Trophoblast cell (in vitro differentiated cells and primary cell): ENCODE results near the gene INPP5J.
A peak's percentile ranks its signal among the peaks of the same experiment; 100 is the strongest.

Source experiments
- DNase-seq, 2 donors: peaks; one replicate each; pipeline ENCODE4 v3.0.0-alpha.2; 2016
- H2AFZ ChIP-seq: 2 replicates; pipeline ENCODE4 v1.6.1; 2013; ENCODE audit warnings: low read length, moderate library complexity, mild to moderate bottlenecking; ENCODE audit not compliant: insufficient read depth, poor library complexity
- H2AK5ac ChIP-seq: 2 replicates; pipeline ENCODE4 v1.6.1; 2013; ENCODE audit warnings: mild to moderate bottlenecking, low read length
- H2BK120ac ChIP-seq: 2 replicates; pipeline ENCODE4 v1.6.1; 2013; ENCODE audit warnings: low read length, mild to moderate bottlenecking, moderate library complexity; ENCODE audit not compliant: insufficient read depth, poor library complexity
- H2BK12ac ChIP-seq: 2 replicates; pipeline ENCODE4 v1.6.1; 2013; ENCODE audit warnings: mild to moderate bottlenecking, low read length, moderate library complexity
- H2BK5ac ChIP-seq: 2 replicates; pipeline ENCODE4 v1.6.1; 2013; ENCODE audit warnings: low read length, low read depth, moderate library complexity, mild to moderate bottlenecking; ENCODE audit not compliant: poor library complexity
- H3K14ac ChIP-seq: 2 replicates; pipeline ENCODE4 v1.6.1; 2013; ENCODE audit warnings: mild to moderate bottlenecking, low read length
- H3K18ac ChIP-seq: 2 replicates; pipeline ENCODE4 v1.6.1; 2013; ENCODE audit warnings: mild to moderate bottlenecking, low read length
- H3K23ac ChIP-seq: 2 replicates; pipeline ENCODE4 v1.6.1; 2013; ENCODE audit warnings: low read length
- H3K27ac ChIP-seq: 2 replicates; pipeline ENCODE4 v1.5.1; 2013; ENCODE audit warnings: low read depth, mild to moderate bottlenecking, inconsistent platforms, low read length, moderate library complexity
- H3K27me3 ChIP-seq: 2 replicates; pipeline ENCODE4 v1.6.1; 2013; ENCODE audit warnings: inconsistent platforms, mild to moderate bottlenecking, low read length, moderate library complexity; ENCODE audit not compliant: insufficient read depth
- H3K36me3 ChIP-seq, 2 experiments: 1 replicate in 1 of 2; 2 replicates in 1 of 2; pipeline ENCODE4 v1.6.1; 2013; ENCODE audit warnings: low read length in 2 of 2, mild to moderate bottlenecking in 2 of 2, moderate library complexity in 1 of 2; ENCODE audit not compliant: insufficient read depth in 2 of 2, control insufficient read depth in 1 of 2
- H3K4ac ChIP-seq: 2 replicates; pipeline ENCODE4 v1.6.1; 2013; ENCODE audit warnings: low read depth, mild to moderate bottlenecking, low read length, moderate library complexity
- H3K4me1 ChIP-seq, 2 experiments: 1 replicate in 1 of 2; 2 replicates in 1 of 2; pipeline ENCODE4 v1.6.1; 2013; ENCODE audit warnings: low read length in 2 of 2, mild to moderate bottlenecking in 2 of 2, moderate library complexity in 1 of 2; ENCODE audit not compliant: insufficient read depth in 2 of 2, control insufficient read depth in 1 of 2
- H3K4me2 ChIP-seq: 2 replicates; pipeline ENCODE4 v1.6.1; 2013; ENCODE audit warnings: inconsistent platforms, mild to moderate bottlenecking, low read length, moderate library complexity
- H3K4me3 ChIP-seq: 2 replicates; pipeline ENCODE4 v1.5.1; 2013; ENCODE audit warnings: mild to moderate bottlenecking, low read depth, low read length, inconsistent platforms
- H3K79me1 ChIP-seq: one replicate; pipeline ENCODE4 v1.6.1; 2013; ENCODE audit warnings: low read length
- H3K79me2 ChIP-seq: 2 replicates; pipeline ENCODE4 v1.6.1; 2013; ENCODE audit warnings: low read length, mild to moderate bottlenecking; ENCODE audit not compliant: control insufficient read depth, insufficient read depth, poor library complexity
- H3K9ac ChIP-seq: 2 replicates; pipeline ENCODE4 v1.6.1; 2013; ENCODE audit warnings: mild to moderate bottlenecking, low read length
- H3K9me3 ChIP-seq: 2 replicates; pipeline ENCODE4 v1.6.1; 2013; ENCODE audit warnings: low read depth, mild to moderate bottlenecking, control low read depth, inconsistent platforms, low read length; ENCODE audit not compliant: insufficient read depth
- H4K12ac ChIP-seq: 2 replicates; pipeline ENCODE4 v1.6.1; 2013; ENCODE audit warnings: low read depth, mild to moderate bottlenecking, low read length, moderate library complexity
- H4K8ac ChIP-seq: 2 replicates; pipeline ENCODE4 v1.6.1; 2013; ENCODE audit warnings: low read depth, mild to moderate bottlenecking, low read length, moderate library complexity
- H4K91ac ChIP-seq: one replicate; pipeline ENCODE4 v1.6.1; 2013; ENCODE audit warnings: low read depth, mild to moderate bottlenecking, low read length, moderate library complexity
- WGBS: extraction: QIAGEN DNeasy Blood & Tissue Kit; methylation state at CpG from one replicate; pipeline ENCODE4 v1.1.7; 2013; ENCODE audit warnings: missing lambda C conversion rate; ENCODE audit not compliant: insufficient read length, insufficient coverage; ENCODE audit errors: extremely low coverage; 5-methylcytosine and 5-hydroxymethylcytosine counted together

Gene INPP5J

DNA sequence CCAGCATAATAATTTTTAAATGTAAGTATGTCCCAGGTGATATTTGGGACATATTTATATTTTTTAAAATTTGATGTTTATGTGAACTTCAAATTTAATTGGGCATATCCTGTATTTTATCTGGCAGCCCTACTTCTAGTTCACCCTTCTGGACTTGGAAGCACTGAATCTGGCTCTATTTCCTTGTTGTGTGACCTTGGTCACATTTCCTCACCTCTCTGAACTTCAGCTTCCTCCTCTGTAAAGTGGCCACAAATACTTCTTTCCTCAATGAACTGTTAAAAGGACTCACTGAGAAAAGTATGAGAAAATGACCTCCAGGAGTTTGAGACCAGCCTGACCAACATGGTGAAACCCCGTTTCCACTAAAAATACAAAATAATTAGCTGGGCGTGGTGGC lies 29.1 kb downstream of the INPP5J start:
- Histone ChIP-seq H3K9ac (no peak overlapping the region), H2BK5ac (no peak overlapping the region), H3K14ac (no peak overlapping the region), H3K4me1 (peaks cover 5 to 13% of the 10 kb centered on the region in 2 experiments), H2BK12ac (no peak overlapping the region), H3K36me3 (no peaks in the 10 kb centered on the region), H4K91ac (no peak overlapping the region), H3K4ac (no peak overlapping the region), H2AK5ac (no peak overlapping the region), H3K4me2 (no peak overlapping the region), H3K27me3 (no peaks in the 10 kb centered on the region), H4K8ac (no peak overlapping the region), H2AFZ (no peak overlapping the region), H3K27ac (no peak overlapping the region), H2BK120ac (no peak overlapping the region), H3K79me1 (peaks cover 3% of the 10 kb centered on the region), H3K79me2 (no peaks in the 10 kb centered on the region), H3K9me3 (no peaks in the 10 kb centered on the region), H3K23ac (no peak overlapping the region), H3K18ac (no peak overlapping the region), H4K12ac (no peak overlapping the region), H3K4me3 (no peak overlapping the region)
- WGBS, result no CpG with 5 or more reads among the region's 2 CpGs
- no peak for DNase-seq

GRCh38 chr22:31153357-31153756 lies 30.6 kb downstream of the INPP5J start:
- Histone ChIP-seq H3K14ac (no peak overlapping the region), H3K79me2 (no peaks in the 10 kb centered on the region), H3K9ac (no peak overlapping the region), H3K4me3 (no peak overlapping the region), H2AFZ (no peak overlapping the region), H2BK120ac (no peak overlapping the region), H4K8ac (no peak overlapping the region), H3K4me2 (no peak overlapping the region), H3K4me1 (peaks cover 5 to 13% of the 10 kb centered on the region in 2 experiments), H3K27me3 (no peaks in the 10 kb centered on the region), H3K18ac (no peak overlapping the region), H3K36me3 (no peaks in the 10 kb centered on the region), H3K79me1 (peaks cover 3% of the 10 kb centered on the region), H4K12ac (no peak overlapping the region), H3K9me3 (no peaks in the 10 kb centered on the region), H3K4ac (no peak overlapping the region), H4K91ac (peak overlapping the region; percentile 34), H3K27ac (no peak overlapping the region), H2BK5ac (no peak overlapping the region), H2AK5ac (peak overlapping the region; percentile 53), H3K23ac (no peak overlapping the region), H2BK12ac (peak overlapping the region; percentile 79)
- DNase-seq, result no peak
- no CpG with 5 or more reads among the region's 3 CpGs for WGBS

GRCh38 chr22:31154975-31155374 lies 32.2 kb downstream of the INPP5J start:
- no peak for DNase-seq
- no peak overlapping the region for H4K8ac ChIP-seq
- H2AK5ac ChIP-seq, result no peak overlapping the region
- H2BK12ac ChIP-seq, result no peak overlapping the region
- H3K36me3 ChIP-seq, result no peaks in the 10 kb centered on the region
- no peak overlapping the region for H3K4ac ChIP-seq
- H3K27ac ChIP-seq, result no peak overlapping the region
- no CpG with 5 or more reads among the region's 1 CpG for WGBS
- no peaks in the 10 kb centered on the region for H3K79me2 ChIP-seq
- no peak overlapping the region for H2AFZ ChIP-seq
- no peak overlapping the region for H3K4me3 ChIP-seq
- H4K91ac ChIP-seq, result no peak overlapping the region
- no peak overlapping the region for H3K9ac ChIP-seq
- no peak overlapping the region for H2BK5ac ChIP-seq
- no peaks in the 10 kb centered on the region for H3K27me3 ChIP-seq
- no peak overlapping the region for H4K12ac ChIP-seq
- H2BK120ac ChIP-seq, result no peak overlapping the region
- H3K4me1 ChIP-seq, result peaks cover 2 to 4% of the 10 kb centered on the region in 2 experiments
- no peak overlapping the region for H3K14ac ChIP-seq
- H3K23ac ChIP-seq, result no peak overlapping the region
- H3K4me2 ChIP-seq, result no peak overlapping the region
- H3K18ac ChIP-seq, result no peak overlapping the region
- H3K79me1 ChIP-seq, result peaks cover 2% of the 10 kb centered on the region
- no peaks in the 10 kb centered on the region for H3K9me3 ChIP-seq

DNA sequence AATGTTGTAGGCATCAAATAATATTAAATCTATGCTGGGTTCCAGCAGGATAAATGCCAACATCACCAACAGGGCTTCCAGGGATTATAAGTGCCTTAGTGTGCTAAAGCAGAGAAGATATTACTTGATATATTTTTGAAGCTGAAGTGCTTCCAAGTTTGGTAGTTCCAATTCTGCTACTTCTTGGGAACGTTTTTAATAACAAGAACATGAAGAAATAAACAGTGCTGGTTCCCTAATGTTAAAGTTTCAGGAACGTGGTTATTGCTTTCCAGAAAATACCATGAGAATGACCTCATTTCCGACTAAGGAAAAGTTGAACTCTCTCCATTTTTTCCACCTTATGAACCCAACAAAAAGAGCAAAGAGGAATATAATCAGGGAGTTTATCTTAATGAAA lies 32.7 kb downstream of the INPP5J start:
- Histone ChIP-seq H3K27me3 (no peaks in the 10 kb centered on the region), H3K36me3 (no peaks in the 10 kb centered on the region), H2BK5ac (no peak overlapping the region), H3K4ac (no peak overlapping the region), H3K79me1 (peaks cover 5% of the 10 kb centered on the region), H2BK120ac (no peak overlapping the region), H3K79me2 (peaks cover 2% of the 10 kb centered on the region), H3K14ac (no peak overlapping the region), H4K8ac (no peak overlapping the region), H4K91ac (no peak overlapping the region), H2AK5ac (no peak overlapping the region), H2AFZ (no peak overlapping the region), H3K9ac (no peak overlapping the region), H3K4me3 (no peak overlapping the region), H2BK12ac (no peak overlapping the region), H3K4me1 (peaks cover under 1 to 2% of the 10 kb centered on the region in 2 experiments), H4K12ac (no peak overlapping the region), H3K27ac (no peak overlapping the region), H3K23ac (no peak overlapping the region), H3K4me2 (no peak overlapping the region), H3K9me3 (no peaks in the 10 kb centered on the region), H3K18ac (no peak overlapping the region)
- WGBS, result no CpG with 5 or more reads among the region's 3 CpGs
- DNase-seq, result peak in 1 of 2 donors; percentile 37
